ENCODE data around the gene ANGPTL3.

- TF ChIP-seq, protein P1, sequence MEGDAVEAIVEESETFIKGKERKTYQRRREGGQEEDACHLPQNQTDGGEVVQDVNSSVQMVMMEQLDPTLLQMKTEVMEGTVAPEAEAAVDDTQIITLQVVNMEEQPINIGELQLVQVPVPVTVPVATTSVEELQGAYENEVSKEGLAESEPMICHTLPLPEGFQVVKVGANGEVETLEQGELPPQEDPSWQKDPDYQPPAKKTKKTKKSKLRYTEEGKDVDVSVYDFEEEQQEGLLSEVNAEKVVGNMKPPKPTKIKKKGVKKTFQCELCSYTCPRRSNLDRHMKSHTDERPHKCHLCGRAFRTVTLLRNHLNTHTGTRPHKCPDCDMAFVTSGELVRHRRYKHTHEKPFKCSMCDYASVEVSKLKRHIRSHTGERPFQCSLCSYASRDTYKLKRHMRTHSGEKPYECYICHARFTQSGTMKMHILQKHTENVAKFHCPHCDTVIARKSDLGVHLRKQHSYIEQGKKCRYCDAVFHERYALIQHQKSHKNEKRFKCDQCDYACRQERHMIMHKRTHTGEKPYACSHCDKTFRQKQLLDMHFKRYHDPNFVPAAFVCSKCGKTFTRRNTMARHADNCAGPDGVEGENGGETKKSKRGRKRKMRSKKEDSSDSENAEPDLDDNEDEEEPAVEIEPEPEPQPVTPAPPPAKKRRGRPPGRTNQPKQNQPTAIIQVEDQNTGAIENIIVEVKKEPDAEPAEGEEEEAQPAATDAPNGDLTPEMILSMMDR (IDR thresholded peaks at IDR 0.05): no peak
- TF ChIP-seq POLR2AphosphoS5 (IDR thresholded peaks at IDR 0.05): no peak
Observed at GRCh38 chr1:62621907-62622306, 24.6 kb downstream of the ANGPTL3 start.
